ENCODE measurements around the gene GPATCH2.

- no peak for TF ChIP-seq CTCF (IDR thresholded peaks at IDR 0.05; ENCODE audit: insufficient read depth, low read length)
- no peak for TF ChIP-seq SPI1 (IDR thresholded peaks at IDR 0.05; ENCODE audit: borderline replicate concordance, low read depth)
These were observed 193.5 kb downstream of the GPATCH2 start for GRCh38 chr1:217437376-217437775.
